ENCODE data around the gene TSKS. TPM values are rescaled to one million over a fixed set of nuclear protein-coding genes. Genes with fewer than 3 reads are reported as not detected.

The TSKS gene
- total and polyA plus RNA-seq, 10 of the 15 experiments (the other 5 are each of a cell fraction or from before 2014, with no cell fraction given) = not detected

DNA sequence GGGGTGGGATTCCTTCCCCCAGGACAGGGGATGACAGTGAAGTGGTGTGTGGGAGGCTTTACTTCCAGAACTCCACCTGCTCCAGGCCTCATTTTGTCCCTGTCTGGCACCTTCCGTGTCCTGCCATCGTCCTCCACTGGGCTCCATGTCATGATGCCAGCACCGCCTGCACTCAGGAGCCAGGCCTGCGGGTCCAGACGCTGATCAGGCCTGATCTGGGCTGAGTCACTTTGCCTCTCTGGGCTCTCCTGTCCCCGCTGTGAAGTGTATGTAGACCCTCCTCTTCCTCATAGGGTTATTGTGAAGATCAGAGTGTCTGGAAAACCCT is 40.4 kb upstream of the TSKS start:
- RAD21 ChIA-PET (ENCODE audit: unreplicated experiment) = no interaction called here
- in situ Hi-C loops (cut with MboI) = no loop called here
- TF ChIP-seq, protein P1, sequence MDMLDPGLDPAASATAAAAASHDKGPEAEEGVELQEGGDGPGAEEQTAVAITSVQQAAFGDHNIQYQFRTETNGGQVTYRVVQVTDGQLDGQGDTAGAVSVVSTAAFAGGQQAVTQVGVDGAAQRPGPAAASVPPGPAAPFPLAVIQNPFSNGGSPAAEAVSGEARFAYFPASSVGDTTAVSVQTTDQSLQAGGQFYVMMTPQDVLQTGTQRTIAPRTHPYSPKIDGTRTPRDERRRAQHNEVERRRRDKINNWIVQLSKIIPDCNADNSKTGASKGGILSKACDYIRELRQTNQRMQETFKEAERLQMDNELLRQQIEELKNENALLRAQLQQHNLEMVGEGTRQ (IDR thresholded peaks at IDR 0.05; ENCODE audit: borderline replicate concordance, low read depth, low read length) = no peak
- TF ChIP-seq MTA3 (IDR thresholded peaks at IDR 0.05; ENCODE audit: borderline replicate concordance, low read length) = no peak
- no peak for TF ChIP-seq RB1 (IDR thresholded peaks at IDR 0.05; ENCODE audit: borderline replicate concordance)
- no peak for TF ChIP-seq TCF12 (IDR thresholded peaks at IDR 0.05; ENCODE audit: low read depth, low read length)
- no peak for TF ChIP-seq SIX5 (IDR thresholded peaks at IDR 0.05; ENCODE audit: low read depth, low read length, severe bottlenecking)
- FAIRE-seq (no peak), ATAC-seq (no peak), DNase-seq (ENCODE audit: low read depth, low spot score) (no peak)
- Histone ChIP-seq H3K36me3 (ENCODE audit: control insufficient read depth in 2 of 2, insufficient read depth in 2 of 2, low read length in 1 of 2) (peaks cover 9 to 21% of the 10 kb centered on the region in 2 experiments; a peak in 3 of 4 replicates), H3K9ac (ENCODE audit: control insufficient read depth, insufficient read depth, low read length) (no peak overlapping the region), H3K79me2 (ENCODE audit: control insufficient read depth, insufficient read depth, low read length) (no peaks in the 10 kb centered on the region), H3K27ac (ENCODE audit: control insufficient read depth, insufficient read depth) (no peak overlapping the region), H3K4me2 (ENCODE audit: control insufficient read depth, insufficient read depth) (no peak overlapping the region), H3K4me3 (no peak overlapping the region), H3K27me3 (replicated peaks in 1 of 2; ENCODE audit: control insufficient read depth in 2 of 2, insufficient read depth in 2 of 2, low read length in 1 of 2) (no peaks in the 10 kb centered on the region), H3K9me3 (replicated peaks; ENCODE audit: control insufficient read depth, insufficient read depth, low read length) (no peaks in the 10 kb centered on the region), H4K20me1 (ENCODE audit: control insufficient read depth, insufficient read depth) (no peaks in the 10 kb centered on the region), H2AFZ (ENCODE audit: control insufficient read depth, low read depth, low read length) (no peak overlapping the region), H3K4me1 (ENCODE audit: control insufficient read depth, insufficient read depth, low read length) (no peaks in the 10 kb centered on the region)
- CTCF ChIA-PET = no interaction called here
- SMC1A ChIA-PET (ENCODE audit: uncharacterized antibody, unreplicated experiment) = no interaction called here
- no TSS peak for BruUV-seq (replicated peaks)
- WGBS (ENCODE audit: insufficient coverage, insufficient replicate concordance, low lambda C conversion rate, missing lambda C conversion rate) = 96% methylated on average over 6 of the region's 6 CpGs
- intact Hi-C loops (cut with micrococcal nuclease; ENCODE audit: unreplicated experiment) = no loop called here
- POLR2A ChIA-PET = no interaction called here

DNA sequence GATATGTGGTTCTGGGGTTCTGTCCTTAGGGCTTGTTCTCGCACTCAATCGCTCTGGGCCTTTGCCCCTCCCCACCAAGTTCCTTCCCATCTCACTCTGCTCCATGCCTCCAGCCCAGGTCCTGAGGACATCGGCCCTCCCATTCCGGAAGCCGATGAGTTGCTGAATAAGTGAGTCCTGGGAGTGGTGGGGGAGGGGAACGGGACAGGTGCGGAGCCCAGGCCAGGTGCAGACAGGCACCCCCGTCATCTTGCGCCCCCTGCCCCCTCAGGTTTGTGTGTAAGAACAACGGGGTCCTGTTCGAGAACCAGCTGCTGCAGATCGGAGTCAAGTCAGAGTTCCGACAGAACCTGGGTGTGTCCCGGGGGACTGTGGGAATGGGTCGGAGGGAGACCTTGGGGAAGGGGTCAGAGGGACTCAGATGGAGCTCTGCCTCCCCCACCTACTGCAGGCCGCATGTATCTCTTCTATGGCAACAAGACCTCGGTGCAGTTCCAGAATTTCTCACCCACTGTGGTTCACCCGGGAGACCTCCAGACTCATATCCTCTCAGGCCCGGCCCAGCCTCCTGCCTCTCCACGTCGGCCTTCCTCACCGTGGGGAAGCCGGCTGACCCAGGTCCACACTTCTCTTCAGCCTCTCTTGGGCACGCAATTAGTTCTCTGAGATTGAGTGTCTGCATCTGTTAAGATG is 39.9 kb upstream of the TSKS start:
- TF ChIP-seq RFX5 (IDR thresholded peaks at IDR 0.05; ENCODE audit: low read depth, low read length) (no peak), SREBF1 (IDR thresholded peaks at IDR 0.05; ENCODE audit: low read length) (no peak), WRNIP1 (IDR thresholded peaks at IDR 0.05; ENCODE audit: borderline replicate concordance, low read depth, low read length) (no peak), GATAD2B (conservative IDR thresholded peaks at IDR 0.05; ENCODE audit: low read depth) (no peak), GABPA (IDR thresholded peaks at IDR 0.05; ENCODE audit: low read depth) (no peak), SUPT20H (IDR thresholded peaks at IDR 0.05; ENCODE audit: borderline replicate concordance, control insufficient read depth, low read depth, low read length) (no peak)
- TF ChIP-seq, protein P2, sequence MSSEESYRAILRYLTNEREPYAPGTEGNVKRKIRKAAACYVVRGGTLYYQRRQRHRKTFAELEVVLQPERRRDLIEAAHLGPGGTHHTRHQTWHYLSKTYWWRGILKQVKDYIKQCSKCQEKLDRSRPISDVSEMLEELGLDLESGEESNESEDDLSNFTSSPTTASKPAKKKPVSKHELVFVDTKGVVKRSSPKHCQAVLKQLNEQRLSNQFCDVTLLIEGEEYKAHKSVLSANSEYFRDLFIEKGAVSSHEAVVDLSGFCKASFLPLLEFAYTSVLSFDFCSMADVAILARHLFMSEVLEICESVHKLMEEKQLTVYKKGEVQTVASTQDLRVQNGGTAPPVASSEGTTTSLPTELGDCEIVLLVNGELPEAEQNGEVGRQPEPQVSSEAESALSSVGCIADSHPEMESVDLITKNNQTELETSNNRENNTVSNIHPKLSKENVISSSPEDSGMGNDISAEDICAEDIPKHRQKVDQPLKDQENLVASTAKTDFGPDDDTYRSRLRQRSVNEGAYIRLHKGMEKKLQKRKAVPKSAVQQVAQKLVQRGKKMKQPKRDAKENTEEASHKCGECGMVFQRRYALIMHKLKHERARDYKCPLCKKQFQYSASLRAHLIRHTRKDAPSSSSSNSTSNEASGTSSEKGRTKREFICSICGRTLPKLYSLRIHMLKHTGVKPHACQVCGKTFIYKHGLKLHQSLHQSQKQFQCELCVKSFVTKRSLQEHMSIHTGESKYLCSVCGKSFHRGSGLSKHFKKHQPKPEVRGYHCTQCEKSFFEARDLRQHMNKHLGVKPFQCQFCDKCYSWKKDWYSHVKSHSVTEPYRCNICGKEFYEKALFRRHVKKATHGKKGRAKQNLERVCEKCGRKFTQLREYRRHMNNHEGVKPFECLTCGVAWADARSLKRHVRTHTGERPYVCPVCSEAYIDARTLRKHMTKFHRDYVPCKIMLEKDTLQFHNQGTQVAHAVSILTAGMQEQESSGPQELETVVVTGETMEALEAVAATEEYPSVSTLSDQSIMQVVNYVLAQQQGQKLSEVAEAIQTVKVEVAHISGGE (CRISPR knock-in tag; IDR thresholded peaks at IDR 0.05) = no peak
- Histone ChIP-seq H3K4me3 (no peak overlapping the region), H3K36me3 (ENCODE audit: control insufficient read depth in 2 of 2, insufficient read depth in 2 of 2, low read length in 1 of 2) (peaks cover 9 to 23% of the 10 kb centered on the region in 2 experiments; a peak in 3 of 4 replicates), H3K4me1 (ENCODE audit: control insufficient read depth, insufficient read depth, low read length) (no peaks in the 10 kb centered on the region), H3K9ac (ENCODE audit: control insufficient read depth, insufficient read depth, low read length) (no peak overlapping the region), H3K27me3 (replicated peaks in 1 of 2; ENCODE audit: control insufficient read depth in 2 of 2, insufficient read depth in 2 of 2, low read length in 1 of 2) (no peaks in the 10 kb centered on the region), H3K27ac (ENCODE audit: control insufficient read depth, insufficient read depth) (no peak overlapping the region), H3K9me3 (replicated peaks; ENCODE audit: control insufficient read depth, insufficient read depth, low read length) (no peaks in the 10 kb centered on the region), H4K20me1 (ENCODE audit: control insufficient read depth, insufficient read depth) (no peaks in the 10 kb centered on the region), H3K79me2 (ENCODE audit: control insufficient read depth, insufficient read depth, low read length) (no peaks in the 10 kb centered on the region), H3K4me2 (ENCODE audit: control insufficient read depth, insufficient read depth) (no peak overlapping the region), H2AFZ (ENCODE audit: control insufficient read depth, low read depth, low read length) (no peak overlapping the region)
- POLR2A ChIA-PET = no interaction called here
- in situ Hi-C loops (cut with MboI) = no loop called here
- 97% methylated on average over 23 of the region's 24 CpGs for WGBS (ENCODE audit: insufficient coverage, insufficient replicate concordance, low lambda C conversion rate, missing lambda C conversion rate)
- SMC1A ChIA-PET (ENCODE audit: uncharacterized antibody, unreplicated experiment) = no interaction called here
- RAD21 ChIA-PET (ENCODE audit: unreplicated experiment) = no interaction called here
- FAIRE-seq (no peak), ATAC-seq (no peak), DNase-seq (ENCODE audit: low read depth, low spot score) (no peak)
- intact Hi-C loops (cut with micrococcal nuclease; ENCODE audit: unreplicated experiment) = no loop called here
- BruUV-seq (replicated peaks) = no TSS peak
- CTCF ChIA-PET = no interaction called here
